Keratinocyte (primary cell): ENCODE data around the gene HABP2. TPM values are rescaled to one million over a fixed set of nuclear protein-coding genes. Genes with fewer than 3 reads are reported as not detected.

ENCODE experiments used
- DNase-seq: peaks from one replicate; pipeline ENCODE4 v3.0.0-alpha.2; 2011; ENCODE audit warnings: low read depth, missing footprints, low spot score
- FAIRE-seq: peaks from 2 replicates; lab custom pipeline; 2011; peaks lifted over from hg19 to GRCh38; lab: Jason Lieb, UNC
- H2AFZ ChIP-seq: 2 replicates; pipeline ENCODE4 v1.6.0; 2012; ENCODE audit warnings: low read length, control low read depth, inconsistent platforms; ENCODE audit not compliant: control insufficient read depth
- H3K27ac ChIP-seq: 2 replicates; pipeline ENCODE4 v1.5.1; 2011; ENCODE audit warnings: low read length; ENCODE audit not compliant: control insufficient read depth, insufficient read depth
- H3K27me3 ChIP-seq: 3 replicates; pipeline ENCODE4 v1.6.0; 2011; ENCODE audit warnings: low read length; ENCODE audit not compliant: control insufficient read depth, insufficient read depth; ENCODE audit errors: extremely low read depth
- H3K36me3 ChIP-seq, 2 experiments: 2 replicates in 1 of 2; 3 replicates in 1 of 2; pipeline ENCODE4 v1.5.1; 2011; ENCODE audit warnings: low read length in 2 of 2, mild to moderate bottlenecking in 1 of 2; ENCODE audit not compliant: control insufficient read depth in 2 of 2, insufficient read depth in 2 of 2; ENCODE audit errors: extremely low read depth in 1 of 2
- H3K4me1 ChIP-seq: 3 replicates; pipeline ENCODE4 v1.5.1; 2011; ENCODE audit warnings: low read length; ENCODE audit not compliant: control insufficient read depth, insufficient read depth; ENCODE audit errors: extremely low read depth
- H3K4me2 ChIP-seq: 3 replicates; pipeline ENCODE4 v1.6.0; 2011; ENCODE audit warnings: low read depth, low read length; ENCODE audit not compliant: control insufficient read depth, insufficient read depth; ENCODE audit errors: extremely low read depth
- H3K4me3 ChIP-seq, 3 experiments: fragments of 200-600 bp in 1 of 3; sonication (generic) in 1 of 3; 2 replicates in 2 of 3; 3 replicates in 1 of 3; pipeline ENCODE4 v1.5.1; 2011 to 2016; ENCODE audit warnings: low read length in 3 of 3, mild to moderate bottlenecking in 3 of 3, control low read depth in 2 of 3, inconsistent platforms in 1 of 3, low read depth in 1 of 3, mixed read lengths in 1 of 3, mixed run types in 1 of 3, moderate library complexity in 1 of 3; ENCODE audit not compliant: control insufficient read depth in 2 of 3, insufficient read depth in 2 of 3; ENCODE audit errors: extremely low read depth in 1 of 3
- H3K79me2 ChIP-seq: 2 replicates; pipeline ENCODE4 v1.6.0; 2012; ENCODE audit warnings: low read length; ENCODE audit not compliant: control insufficient read depth, insufficient read depth
- H3K9ac ChIP-seq: 3 replicates; pipeline ENCODE4 v1.6.0; 2011; ENCODE audit warnings: low read length; ENCODE audit not compliant: control insufficient read depth, insufficient read depth; ENCODE audit errors: extremely low read depth
- H3K9me1 ChIP-seq: 3 replicates; pipeline ENCODE4 v1.6.0; 2011; ENCODE audit warnings: low read length; ENCODE audit not compliant: control insufficient read depth, insufficient read depth; ENCODE audit errors: extremely low read depth
- H3K9me3 ChIP-seq: 2 replicates; pipeline ENCODE4 v1.5.1; 2012; ENCODE audit warnings: low read depth, low read length; ENCODE audit not compliant: control insufficient read depth
- H4K20me1 ChIP-seq: 3 replicates; pipeline ENCODE4 v1.6.0; 2011; ENCODE audit warnings: low read length; ENCODE audit not compliant: control insufficient read depth, insufficient read depth; ENCODE audit errors: extremely low read depth
- EZH2 ChIP-seq: IDR thresholded peaks from one replicate; pipeline ENCODE4 v1.6.1; 2012; ENCODE audit warnings: inconsistent platforms, mild to moderate bottlenecking, low read length, moderate library complexity
- dilution Hi-C: fragments of 300-500 bp; cut with MboI; formaldehyde crosslinking; loops from one replicate; pipeline ENCODE4 v1.7.0; 2020; ENCODE audit warnings: low sequenced_read_pairs; ENCODE audit not compliant: extremely low pct_ligation_motif_present
- polyA plus RNA-seq, 5 experiments: library from polyadenylated mRNA; depleted of rRNA in 3 of 5; stranded (reverse) in 3 of 5; stranded (forward) in 1 of 5; unstranded in 1 of 5; fragments of >200 nt; gene quantifications; 1 replicate in 1 of 5; 2 replicates in 3 of 5; 3 replicates in 1 of 5; pipeline versions ENCODE4 v1.2.1 to v1.2.3, GENCODE V29; 2011 to 2012; ENCODE audit warnings: missing spikeins in 2 of 5, low read depth in 1 of 5, low replicate concordance in 1 of 5
- TF ChIP-seq, protein P1 (sequence below), 3 experiments: IDR thresholded peaks in 1 of 3; conservative IDR thresholded peaks in 1 of 3; optimal IDR thresholded peaks in 1 of 3; 2 replicates in 2 of 3; 3 replicates in 1 of 3; pipeline versions ENCODE3 to v1.5.1; 2011; ENCODE audit warnings: low read length in 3 of 3, mild to moderate bottlenecking in 3 of 3, moderate library complexity in 2 of 3, control low read depth in 1 of 3, inconsistent platforms in 1 of 3; ENCODE audit not compliant: insufficient read depth in 2 of 3; ENCODE audit errors: extremely low read depth in 1 of 3

HABP2 gene
- polyA plus RNA-seq, 1 donor (not counting 4 experiments of a cell fraction or from before 2014, with no cell fraction given) = not detected

DNA sequence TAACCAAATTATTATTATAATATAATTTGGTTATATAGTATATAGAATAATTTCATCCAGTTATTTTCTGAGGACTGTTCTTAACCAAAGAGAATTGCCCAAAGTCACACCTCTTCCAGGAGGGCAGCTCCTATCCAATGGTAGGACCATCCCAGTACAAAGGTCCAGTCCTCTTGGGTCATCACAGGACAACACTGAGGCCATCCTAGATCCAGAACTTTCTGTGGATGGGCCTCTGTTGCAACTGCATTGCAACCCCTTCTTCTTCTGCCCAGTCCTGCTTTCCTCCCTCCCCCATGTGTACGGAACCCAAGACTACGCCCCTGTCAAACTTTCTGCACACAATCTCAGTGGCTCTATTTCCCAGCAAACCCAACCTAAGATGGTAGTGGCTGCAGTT lies 5.4 kb upstream of the HABP2 start:
- DNase-seq (no peak), FAIRE-seq (no peak)
- H3K27ac ChIP-seq = no peak overlapping the region
- H3K79me2 ChIP-seq = no peaks in the 10 kb centered on the region
- H3K27me3 ChIP-seq = no peaks in the 10 kb centered on the region
- H3K4me3 ChIP-seq = no peak overlapping the region
- TF ChIP-seq, protein P1, sequence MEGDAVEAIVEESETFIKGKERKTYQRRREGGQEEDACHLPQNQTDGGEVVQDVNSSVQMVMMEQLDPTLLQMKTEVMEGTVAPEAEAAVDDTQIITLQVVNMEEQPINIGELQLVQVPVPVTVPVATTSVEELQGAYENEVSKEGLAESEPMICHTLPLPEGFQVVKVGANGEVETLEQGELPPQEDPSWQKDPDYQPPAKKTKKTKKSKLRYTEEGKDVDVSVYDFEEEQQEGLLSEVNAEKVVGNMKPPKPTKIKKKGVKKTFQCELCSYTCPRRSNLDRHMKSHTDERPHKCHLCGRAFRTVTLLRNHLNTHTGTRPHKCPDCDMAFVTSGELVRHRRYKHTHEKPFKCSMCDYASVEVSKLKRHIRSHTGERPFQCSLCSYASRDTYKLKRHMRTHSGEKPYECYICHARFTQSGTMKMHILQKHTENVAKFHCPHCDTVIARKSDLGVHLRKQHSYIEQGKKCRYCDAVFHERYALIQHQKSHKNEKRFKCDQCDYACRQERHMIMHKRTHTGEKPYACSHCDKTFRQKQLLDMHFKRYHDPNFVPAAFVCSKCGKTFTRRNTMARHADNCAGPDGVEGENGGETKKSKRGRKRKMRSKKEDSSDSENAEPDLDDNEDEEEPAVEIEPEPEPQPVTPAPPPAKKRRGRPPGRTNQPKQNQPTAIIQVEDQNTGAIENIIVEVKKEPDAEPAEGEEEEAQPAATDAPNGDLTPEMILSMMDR (optimal IDR thresholded peaks at IDR 0.05 in 1 of 3, IDR thresholded peaks at IDR 0.05 in 1 of 3, conservative IDR thresholded peaks at IDR 0.05 in 1 of 3; ENCODE audit: extremely low read depth in 1 of 3, insufficient read depth in 2 of 3, low read length in 3 of 3) = no peak
- no peak for TF ChIP-seq EZH2
- dilution Hi-C loops = no loop called here
- H3K9me1 ChIP-seq = no peaks in the 10 kb centered on the region
- H4K20me1 ChIP-seq = no peaks in the 10 kb centered on the region
- no peak overlapping the region for H3K9ac ChIP-seq
- H3K36me3 ChIP-seq = no peaks in the 10 kb centered on the region
- H3K4me1 ChIP-seq = peaks cover 9% of the 10 kb centered on the region
- H3K9me3 ChIP-seq = no peaks in the 10 kb centered on the region
- no peak overlapping the region for H3K4me2 ChIP-seq
- no peak overlapping the region for H2AFZ ChIP-seq

DNA sequence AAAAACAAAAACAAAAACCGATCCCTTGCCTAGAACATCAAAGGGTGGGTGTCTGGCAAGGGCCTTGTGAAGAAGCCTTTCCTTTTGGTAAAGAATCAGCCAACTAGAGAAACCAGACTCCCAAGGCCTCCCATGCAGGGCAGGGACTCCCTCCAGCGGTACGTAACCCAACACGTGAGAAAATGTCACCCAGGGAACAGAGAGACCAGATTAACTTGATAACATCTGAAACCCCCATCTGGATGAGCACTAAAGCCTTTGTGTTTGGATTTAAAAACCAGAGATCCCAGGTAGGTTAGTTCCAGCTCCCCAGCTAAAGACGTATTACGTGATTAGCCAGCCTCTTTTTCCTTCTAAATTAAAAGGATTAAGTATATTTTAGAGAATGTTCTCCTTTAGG lies 3.0 kb upstream of the HABP2 start:
- dilution Hi-C loops = no loop called here
- Histone ChIP-seq H3K27ac (no peak overlapping the region), H2AFZ (no peak overlapping the region), H3K4me2 (no peak overlapping the region), H3K9me1 (no peaks in the 10 kb centered on the region), H4K20me1 (no peaks in the 10 kb centered on the region), H3K27me3 (no peaks in the 10 kb centered on the region), H3K36me3 (no peaks in the 10 kb centered on the region), H3K9ac (no peak overlapping the region), H3K9me3 (no peaks in the 10 kb centered on the region), H3K4me1 (peaks cover 9% of the 10 kb centered on the region), H3K4me3 (no peak overlapping the region), H3K79me2 (no peaks in the 10 kb centered on the region)
- DNase-seq (no peak), FAIRE-seq (no peak)
- TF ChIP-seq EZH2 = no peak
- TF ChIP-seq, protein P1 (optimal IDR thresholded peaks at IDR 0.05 in 1 of 3, IDR thresholded peaks at IDR 0.05 in 1 of 3, conservative IDR thresholded peaks at IDR 0.05 in 1 of 3; ENCODE audit: extremely low read depth in 1 of 3, insufficient read depth in 2 of 3, low read length in 3 of 3) = no peak
